ENCODE results near the gene PROM1. TPM values are rescaled to one million over a fixed set of nuclear protein-coding genes. Genes with fewer than 3 reads are reported as not detected.

The PROM1 gene
- total RNA-seq, 1 experiment from 2014 or later, result 17.7 TPM

- intact Hi-C loops (cut with micrococcal nuclease), result no loop called here
- H3K4me2 ChIP-seq (ENCODE audit: low read length), result no peak overlapping the region
- ATAC-seq (no peak), DNase-seq (ENCODE audit: low read depth, low spot score) (no peak)
- ChIA-PET CTCF (no interaction called here), RAD21 (ENCODE audit: low non-redundant PET in 1 of 2, low total read pairs in 2 of 2, uncharacterized antibody in 2 of 2, unreplicated experiment in 2 of 2) (no interaction called here), POLR2A (no interaction called here)
- no peak overlapping the region for H3K4me3 ChIP-seq (replicated peaks in 1 of 2; ENCODE audit: low read depth in 1 of 2, low read length in 2 of 2)
- H3K4me1 ChIP-seq (ENCODE audit: control insufficient read depth in 1 of 2, insufficient read depth in 2 of 2, low read length in 2 of 2), result peaks cover 5 to 6% of the 10 kb centered on the region in 2 experiments; a peak in 2 of 4 replicates
- no TSS peak for BruUV-seq (replicated peaks)
- H2AFZ ChIP-seq (ENCODE audit: low read depth, low read length, poor library complexity, severe bottlenecking), result no peak overlapping the region
- H3K27ac ChIP-seq (ENCODE audit: low read depth, low read length), result no peak overlapping the region
- H3K9me3 ChIP-seq (ENCODE audit: control insufficient read depth in 1 of 2, insufficient read depth in 1 of 2, low read depth in 1 of 2, low read length in 2 of 2), result no peaks in the 10 kb centered on the region
- no peak for TF ChIP-seq TCF7L2 (IDR thresholded peaks at IDR 0.05; ENCODE audit: borderline replicate concordance, extremely low read depth, insufficient read depth, insufficient read length)
- no peak for TF ChIP-seq YY1 (IDR thresholded peaks at IDR 0.05; ENCODE audit: extremely low read depth, insufficient replicate concordance, low read depth, low read length)
- no peak for TF ChIP-seq JUND (IDR thresholded peaks at IDR 0.05)
- TF ChIP-seq ZBTB33 (IDR thresholded peaks at IDR 0.05; ENCODE audit: extremely low read depth, insufficient replicate concordance, low read length), result no peak
- no peak for TF ChIP-seq POLR2A (IDR thresholded peaks at IDR 0.05; ENCODE audit: borderline replicate concordance, extremely low read depth, insufficient read depth, insufficient read length)
- TF ChIP-seq EZH2 (IDR thresholded peaks at IDR 0.05), result no peak
- TF ChIP-seq REST (IDR thresholded peaks at IDR 0.05; ENCODE audit: low read depth), result no peak
- no peak for TF ChIP-seq SIN3A (IDR thresholded peaks at IDR 0.05; ENCODE audit: low read depth)
- TF ChIP-seq SRF (IDR thresholded peaks at IDR 0.05; ENCODE audit: low read depth), result no peak
- no peak overlapping the region for H3K9ac ChIP-seq (ENCODE audit: low read length)
- no peaks in the 10 kb centered on the region for H3K36me3 ChIP-seq (ENCODE audit: control insufficient read depth in 1 of 2, insufficient read depth in 2 of 2, low read length in 2 of 2)
- peaks cover 82% of the 10 kb centered on the region for H3K27me3 ChIP-seq (ENCODE audit: insufficient read depth, low read length)
- no peaks in the 10 kb centered on the region for H4K20me1 ChIP-seq (ENCODE audit: insufficient read depth)
- no peaks in the 10 kb centered on the region for H3K9me2 ChIP-seq (ENCODE audit: insufficient read depth)
- H3K79me2 ChIP-seq (ENCODE audit: insufficient read depth, low read length), result no peaks in the 10 kb centered on the region
Observed at GRCh38 chr4:16089156-16089555, 5.3 kb upstream of the PROM1 start.

Measured in HCT116 (cell line).